ENCODE data around the gene ARHGEF6.

Gene ARHGEF6

GRCh38 chrX:136667446-136668168 lies 113.1 kb downstream of the ARHGEF6 start:
- DNase-seq (ENCODE audit: low read depth, low spot score), result no peak
- CTCF ChIA-PET, result no interaction called here
- H3K4me3 ChIP-seq (ENCODE audit: low read depth, low read length), result no peak overlapping the region
- no peak for TF ChIP-seq CTCF (IDR thresholded peaks at IDR 0.05; ENCODE audit: insufficient read depth, low read length, missing control alignments)
- POLR2A ChIA-PET, result no interaction called here

- no peak for TF ChIP-seq CTCF (IDR thresholded peaks at IDR 0.05; ENCODE audit: insufficient read depth, low read length, missing control alignments)
- ChIA-PET CTCF (no interaction called here), POLR2A (no interaction called here)
- H3K4me3 ChIP-seq (ENCODE audit: low read depth, low read length), result no peak overlapping the region
- DNase-seq (ENCODE audit: low read depth, low spot score), result no peak
Measured at GRCh38 chrX:136666088-136666487, 114.6 kb downstream of the ARHGEF6 start.

GRCh38 chrX:136665258-136665900 lies 115.4 kb downstream of the ARHGEF6 start:
- ChIA-PET POLR2A (no interaction called here), CTCF (no interaction called here)
- DNase-seq (ENCODE audit: low read depth, low spot score), result no peak
- no peak overlapping the region for H3K4me3 ChIP-seq (ENCODE audit: low read depth, low read length)
- no peak for TF ChIP-seq CTCF (IDR thresholded peaks at IDR 0.05; ENCODE audit: insufficient read depth, low read length, missing control alignments)

- no peak for DNase-seq (ENCODE audit: low read depth, low spot score)
- CTCF ChIA-PET, result interaction anchor here (0.6 kb wide), 1 partner anchor 378 kb away, joined by 3 read pairs; no protein-coding TSS in a partner anchor
- POLR2A ChIA-PET, result no interaction called here
- no peak for TF ChIP-seq CTCF (IDR thresholded peaks at IDR 0.05; ENCODE audit: insufficient read depth, low read length, missing control alignments)
- no peak overlapping the region for H3K4me3 ChIP-seq (ENCODE audit: low read depth, low read length)
Measured at GRCh38 chrX:136662976-136663375, 117.8 kb downstream of the ARHGEF6 start.

- TF ChIP-seq CTCF (IDR thresholded peaks at IDR 0.05; ENCODE audit: insufficient read depth, low read length, missing control alignments), result no peak
- no peak for DNase-seq (ENCODE audit: low read depth, low spot score)
- ChIA-PET CTCF (no interaction called here), POLR2A (no interaction called here)
- H3K4me3 ChIP-seq (ENCODE audit: low read depth, low read length), result no peak overlapping the region
Measured at GRCh38 chrX:136662104-136662503, 118.6 kb downstream of the ARHGEF6 start.

GRCh38 chrX:136660896-136661295 lies 119.8 kb downstream of the ARHGEF6 start:
- ChIA-PET CTCF (no interaction called here), POLR2A (no interaction called here)
- DNase-seq (ENCODE audit: low read depth, low spot score), result no peak
- no peak overlapping the region for H3K4me3 ChIP-seq (ENCODE audit: low read depth, low read length)
- TF ChIP-seq CTCF (IDR thresholded peaks at IDR 0.05; ENCODE audit: insufficient read depth, low read length, missing control alignments), result no peak
